GM19395 (cell line): Measurements from ENCODE around the gene MAGI1.
"Not testable (repeated sequence)": the region's sequence is repeated elsewhere in the genome, so short reads cannot be mapped to it uniquely, and the experiment has no call there.

Experiments
- ATAC-seq: cut with Tn5 transposase; IDR thresholded peaks from one replicate; pipeline ENCODE4 v1.9.1; 2021; ENCODE audit warnings: mild to moderate bottlenecking, moderate library complexity; ENCODE audit not compliant: unreplicated experiment

Gene MAGI1

DNA sequence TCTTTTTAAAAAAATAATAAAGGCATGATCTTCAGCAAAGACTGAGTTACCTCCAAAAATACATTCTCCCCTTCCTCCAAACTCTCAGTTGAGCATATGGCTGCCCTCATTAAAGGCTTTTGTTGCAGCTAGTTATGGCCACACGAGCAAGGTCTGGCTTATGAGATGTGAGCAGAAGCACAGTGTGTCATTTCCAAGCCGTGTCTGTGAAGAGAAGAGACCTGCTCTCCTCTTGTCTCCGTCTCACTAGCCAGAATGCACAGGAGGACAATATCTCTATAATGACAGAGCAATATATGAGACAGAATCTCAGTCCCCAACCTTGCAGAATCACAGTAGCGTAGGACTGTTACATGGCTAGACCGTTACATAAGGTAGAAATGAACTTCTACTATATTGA lies 152.3 kb downstream of the MAGI1 start:
- ATAC-seq, result no peak

DNA sequence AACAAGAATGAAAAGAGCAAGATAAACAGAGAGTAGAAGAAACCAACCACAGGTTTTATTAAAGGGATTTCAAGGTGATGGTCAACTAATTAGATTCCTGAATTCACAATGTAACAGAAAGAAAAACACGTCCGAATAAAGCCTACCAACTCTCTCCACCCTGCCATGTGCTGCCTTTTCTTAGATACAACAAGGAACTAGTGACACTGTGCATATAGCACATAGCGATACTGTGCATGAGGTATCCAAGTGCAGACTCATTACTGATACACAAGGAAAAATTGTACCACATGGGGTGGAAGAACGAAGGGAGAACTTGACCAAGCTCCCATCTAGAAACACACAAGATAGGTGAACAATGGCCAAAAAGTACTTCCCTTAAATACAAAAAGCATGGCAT lies 154.6 kb downstream of the MAGI1 start:
- no peak for ATAC-seq

- no peak for ATAC-seq
These were observed 155.1 kb downstream of the MAGI1 start for GRCh38 chr3:65883613-65884012.

- no peak for ATAC-seq
These were observed 158.4 kb downstream of the MAGI1 start for GRCh38 chr3:65880350-65880749.

DNA sequence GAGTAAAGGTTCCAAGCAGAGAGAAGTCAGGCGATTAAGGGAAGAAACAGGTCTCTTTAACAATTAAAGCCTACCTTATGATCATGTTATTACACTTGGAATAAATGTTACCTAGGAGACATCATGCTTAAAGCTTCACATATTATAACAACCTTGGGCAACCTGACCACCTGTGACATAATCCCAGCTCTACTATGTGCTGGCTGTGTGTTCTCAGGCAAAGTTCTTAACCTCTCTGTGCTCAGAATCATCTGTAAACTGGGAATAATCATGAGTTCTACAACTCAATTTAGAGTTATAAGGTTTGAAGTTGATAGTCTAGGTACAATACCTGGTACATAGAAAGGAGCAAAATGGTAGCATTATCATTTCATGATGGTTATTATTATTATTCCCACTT lies 159.3 kb downstream of the MAGI1 start:
- no peak for ATAC-seq

DNA sequence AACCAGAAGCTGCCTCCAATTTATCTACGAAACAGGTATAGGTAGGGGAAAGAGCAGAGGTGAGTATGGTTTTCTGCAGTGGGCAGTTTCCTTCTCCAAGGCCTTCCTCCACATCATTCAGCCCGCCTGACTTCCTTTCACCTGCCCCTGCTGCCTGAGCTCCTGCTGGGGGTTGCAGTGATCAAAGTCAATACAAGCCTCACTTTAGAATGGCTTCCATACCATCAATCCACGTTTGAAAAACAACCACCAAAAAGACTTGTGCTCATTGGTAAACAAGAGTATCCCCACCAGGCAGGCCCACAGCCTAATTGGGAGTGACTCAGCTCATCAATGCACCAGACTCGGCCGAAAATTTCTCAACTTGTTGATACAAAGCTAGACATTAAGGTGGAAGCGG lies 159.9 kb downstream of the MAGI1 start:
- no peak for ATAC-seq

DNA sequence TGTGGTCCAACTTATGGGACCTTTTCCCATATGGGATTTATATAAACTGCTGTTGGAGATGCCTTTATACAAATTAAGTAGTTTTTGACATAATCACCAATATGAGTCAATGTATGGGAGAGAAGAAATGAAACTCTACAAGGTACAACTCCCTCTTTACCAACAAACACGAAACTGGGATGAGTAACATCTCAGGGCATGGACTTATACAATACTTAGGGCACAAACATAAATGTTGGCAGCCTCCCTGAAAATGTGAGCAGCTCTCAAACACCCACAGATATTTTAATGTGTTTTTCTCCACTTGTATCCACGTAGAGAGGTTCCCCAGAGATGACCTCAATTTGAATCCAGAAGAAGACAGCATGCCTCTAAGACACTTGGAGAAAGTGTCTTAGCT lies 161.6 kb downstream of the MAGI1 start:
- no peak for ATAC-seq

DNA sequence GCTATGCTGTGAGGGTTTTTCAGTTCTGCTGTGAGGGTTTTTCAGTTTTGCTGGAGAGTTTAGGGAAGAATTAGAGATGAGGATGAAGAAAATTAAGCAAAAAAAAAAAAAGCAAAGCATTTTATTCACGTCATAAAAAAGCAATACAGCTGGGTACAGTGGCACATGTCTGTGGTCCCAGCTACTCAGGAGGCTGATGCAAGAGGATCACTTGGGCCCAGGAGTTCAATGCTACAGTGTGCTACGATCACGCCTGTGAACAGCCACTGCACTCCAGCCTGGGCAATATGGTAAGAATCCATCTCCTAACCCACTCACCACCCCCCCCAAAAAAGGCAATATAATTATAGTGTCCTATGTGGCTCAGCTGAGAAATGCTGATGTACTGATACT lies 162.7 kb downstream of the MAGI1 start:
- ATAC-seq, result no peak

DNA sequence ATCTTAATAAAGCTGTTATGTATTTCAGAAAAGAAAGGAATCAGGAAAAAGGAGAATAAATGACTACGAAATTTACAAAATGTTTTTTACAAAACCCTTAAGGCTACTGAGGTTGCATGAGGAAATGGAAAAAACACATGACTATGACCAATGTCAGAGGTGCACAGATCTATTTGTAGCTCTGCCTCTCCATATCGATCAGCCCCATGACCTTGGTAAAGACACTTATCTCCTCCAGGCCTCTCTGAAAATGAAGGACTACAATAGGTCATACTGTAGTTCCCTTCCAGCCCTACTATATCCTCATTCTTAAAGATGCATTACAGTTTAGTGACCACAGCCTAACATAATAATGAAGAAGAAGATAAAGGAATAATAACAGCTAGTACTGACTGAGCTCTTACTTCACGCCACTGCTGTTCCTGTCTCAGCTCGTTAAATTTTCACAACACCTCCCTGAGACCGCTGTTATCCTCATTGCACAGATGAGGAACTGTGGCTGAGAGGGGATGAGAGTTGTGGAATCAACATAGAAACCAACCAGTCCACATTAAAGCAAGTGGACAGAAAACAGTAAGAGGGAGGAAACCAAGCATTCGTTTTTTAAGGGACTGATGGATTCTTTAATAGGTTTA lies 163.2 kb downstream of the MAGI1 start:
- no peak for ATAC-seq

DNA sequence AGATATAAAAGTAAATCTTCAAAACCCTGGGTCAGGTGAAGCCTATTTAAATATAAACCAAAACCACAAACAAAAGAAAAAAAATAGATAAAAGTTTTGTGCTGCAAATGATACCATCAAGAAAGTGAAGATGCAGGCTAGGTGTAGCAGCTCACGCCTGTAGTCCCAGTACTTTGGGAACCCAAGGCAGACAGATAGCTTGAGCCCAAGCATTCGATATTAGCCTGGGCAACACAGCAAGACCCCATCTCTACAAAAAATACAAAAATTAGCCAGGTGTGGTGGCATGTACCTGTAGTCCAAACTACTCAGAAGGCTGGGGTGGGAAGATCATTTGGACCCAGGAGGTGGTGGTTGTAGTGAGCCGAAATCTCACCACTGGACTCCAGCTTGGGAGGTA lies 164.8 kb downstream of the MAGI1 start:
- no peak for ATAC-seq

GRCh38 chr3:65873028-65873427 lies 165.7 kb downstream of the MAGI1 start:
- ATAC-seq, result no peak

GRCh38 chr3:65871305-65872141 lies 167.2 kb downstream of the MAGI1 start:
- ATAC-seq, result no peak

GRCh38 chr3:65869798-65870197 lies 168.9 kb downstream of the MAGI1 start:
- ATAC-seq, result no peak

GRCh38 chr3:65867463-65868210 lies 171.1 kb downstream of the MAGI1 start:
- ATAC-seq, result no peak

GRCh38 chr3:65864357-65864904 lies 174.3 kb downstream of the MAGI1 start:
- no peak for ATAC-seq

- no peak for ATAC-seq
These were observed 177.0 kb downstream of the MAGI1 start for GRCh38 chr3:65861718-65862117.

DNA sequence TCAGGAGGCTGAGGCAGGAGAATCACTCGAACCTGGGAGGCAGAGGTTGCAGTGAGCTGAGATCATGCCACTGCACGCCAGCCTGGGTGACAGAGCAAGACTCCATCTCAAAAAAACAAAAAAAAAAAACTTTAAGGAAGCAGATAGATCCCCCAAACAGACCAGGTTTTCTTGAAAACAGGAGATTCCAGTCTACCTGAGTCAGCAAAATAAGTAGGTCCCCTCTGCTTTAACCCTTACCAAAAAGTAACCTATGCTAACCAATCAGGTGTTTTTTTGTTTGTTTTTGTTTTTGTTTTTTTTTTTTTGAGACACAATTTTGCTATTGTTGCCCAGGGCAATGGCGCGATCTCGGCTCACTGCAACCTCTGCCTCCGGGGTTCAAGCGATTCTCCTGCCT lies 179.1 kb downstream of the MAGI1 start:
- not testable (repeated sequence) for ATAC-seq

DNA sequence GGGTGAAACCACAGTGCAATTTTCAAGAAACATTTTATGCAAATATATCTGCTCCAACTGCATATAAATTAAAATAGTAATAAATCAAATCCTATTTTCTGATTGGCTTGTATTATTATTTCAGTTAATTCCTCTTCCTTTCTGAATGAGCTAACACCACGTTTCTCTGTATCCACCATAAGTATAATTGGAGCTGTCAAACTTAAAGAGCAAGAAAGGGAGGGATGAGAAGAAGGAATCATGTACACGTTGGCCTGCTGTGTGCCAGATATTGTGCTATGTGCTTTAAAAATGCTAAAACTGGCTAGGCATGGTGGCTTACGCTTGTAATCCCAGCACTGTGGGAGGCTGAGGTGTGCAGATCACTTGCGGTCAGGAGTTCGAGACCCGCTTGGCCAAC lies 180.0 kb downstream of the MAGI1 start:
- no peak for ATAC-seq

GRCh38 chr3:65857327-65857726 lies 181.4 kb downstream of the MAGI1 start:
- no peak for ATAC-seq

DNA sequence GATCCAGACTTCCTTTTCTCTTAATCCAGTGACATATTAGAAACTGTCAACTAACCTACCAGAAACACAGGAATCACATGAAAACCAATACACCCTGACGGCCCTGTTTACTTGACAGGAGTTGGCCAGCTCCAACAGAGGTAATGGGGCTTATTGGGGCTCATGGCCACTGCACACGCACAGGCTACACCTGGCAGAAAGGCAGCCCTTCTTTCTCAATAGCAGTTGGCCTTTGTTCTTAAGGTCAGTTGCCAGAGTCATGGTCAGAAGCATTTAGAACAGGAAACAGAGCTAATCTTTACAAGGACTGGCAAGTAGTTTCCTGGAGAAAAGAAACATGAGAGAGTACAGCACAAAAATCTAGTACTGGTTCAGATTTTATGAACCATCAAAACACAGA lies 181.8 kb downstream of the MAGI1 start:
- ATAC-seq, result no peak

DNA sequence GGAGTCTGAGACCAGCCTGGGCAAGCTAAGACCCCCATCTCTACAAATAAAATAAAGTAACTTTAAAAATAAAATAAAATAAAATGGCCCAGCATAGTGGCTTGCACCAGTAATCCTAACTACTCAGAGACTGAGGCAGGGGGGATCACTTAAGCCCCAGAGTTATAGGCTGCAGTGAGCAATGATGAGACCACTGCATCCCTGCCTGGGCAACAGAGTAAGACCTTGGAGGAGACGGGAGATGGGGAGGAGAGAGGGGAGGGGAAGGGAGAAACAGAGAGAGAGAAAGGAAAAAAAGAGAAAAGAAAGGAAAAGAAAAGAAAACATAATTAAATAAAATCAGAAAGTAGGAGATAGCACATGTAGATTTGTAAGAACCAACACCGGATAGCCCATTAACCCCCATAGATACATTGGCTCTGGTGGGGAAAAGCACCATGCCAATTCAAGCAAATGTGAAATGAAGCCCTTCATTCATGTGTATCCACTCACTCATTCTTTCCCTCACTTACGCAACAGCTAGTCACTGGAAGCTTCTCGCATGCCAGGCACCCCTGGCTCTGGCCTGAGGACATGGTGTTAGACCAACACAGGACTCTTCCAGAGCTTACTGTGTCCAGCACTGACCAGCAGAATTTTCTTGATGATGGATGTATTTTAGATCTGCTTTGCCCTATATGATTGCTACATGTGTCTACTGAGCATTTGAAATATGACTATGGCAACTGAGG lies 183.2 kb downstream of the MAGI1 start:
- no peak for ATAC-seq
